Measurements from ENCODE around the gene STX8. TPM values are rescaled to one million over a fixed set of nuclear protein-coding genes. Genes with fewer than 3 reads are reported as not detected.
"Not testable (repeated sequence)": the region's sequence is repeated elsewhere in the genome, so short reads cannot be mapped to it uniquely, and the experiment has no call there.

Gene STX8
- total and polyA plus RNA-seq, 8 donors = 26.9 to 37.4 (median 32.3) TPM

- FAIRE-seq (peak; percentile 13), ATAC-seq (peak in 1 of 4 donors; percentile 53), DNase-seq (no peak)
- H3K27ac ChIP-seq = no peak overlapping the region
- TF ChIP-seq, protein P1, sequence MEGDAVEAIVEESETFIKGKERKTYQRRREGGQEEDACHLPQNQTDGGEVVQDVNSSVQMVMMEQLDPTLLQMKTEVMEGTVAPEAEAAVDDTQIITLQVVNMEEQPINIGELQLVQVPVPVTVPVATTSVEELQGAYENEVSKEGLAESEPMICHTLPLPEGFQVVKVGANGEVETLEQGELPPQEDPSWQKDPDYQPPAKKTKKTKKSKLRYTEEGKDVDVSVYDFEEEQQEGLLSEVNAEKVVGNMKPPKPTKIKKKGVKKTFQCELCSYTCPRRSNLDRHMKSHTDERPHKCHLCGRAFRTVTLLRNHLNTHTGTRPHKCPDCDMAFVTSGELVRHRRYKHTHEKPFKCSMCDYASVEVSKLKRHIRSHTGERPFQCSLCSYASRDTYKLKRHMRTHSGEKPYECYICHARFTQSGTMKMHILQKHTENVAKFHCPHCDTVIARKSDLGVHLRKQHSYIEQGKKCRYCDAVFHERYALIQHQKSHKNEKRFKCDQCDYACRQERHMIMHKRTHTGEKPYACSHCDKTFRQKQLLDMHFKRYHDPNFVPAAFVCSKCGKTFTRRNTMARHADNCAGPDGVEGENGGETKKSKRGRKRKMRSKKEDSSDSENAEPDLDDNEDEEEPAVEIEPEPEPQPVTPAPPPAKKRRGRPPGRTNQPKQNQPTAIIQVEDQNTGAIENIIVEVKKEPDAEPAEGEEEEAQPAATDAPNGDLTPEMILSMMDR (IDR thresholded peaks at IDR 0.05) = no peak
- H3K4me1 ChIP-seq = peaks cover 0 to 8% (median 4%) of the 10 kb centered on the region in 3 donors
- no peaks in the 10 kb centered on the region for H3K27me3 ChIP-seq
- H3K36me3 ChIP-seq = no peaks in the 10 kb centered on the region
- WGBS, 2 donors = 78 to 92% methylated on average over 1 of the region's 1 CpG
- no peak overlapping the region for H3K4me3 ChIP-seq
- intact Hi-C loops (cut with DNase I) = no loop called here
- no peaks in the 10 kb centered on the region for H3K9me3 ChIP-seq
These were observed 123.7 kb downstream of the STX8 start for GRCh38 chr17:9451934-9452333.

- ATAC-seq; H3K4me1 ChIP-seq; H3K9me3 ChIP-seq; H3K27me3 ChIP-seq; H3K4me3 ChIP-seq; H3K36me3 ChIP-seq; H3K27ac ChIP-seq; DNase-seq; intact Hi-C loops (cut with DNase I); FAIRE-seq: not testable (repeated sequence)
- WGBS, 2 donors = 93 to 95% methylated on average over 6 of the region's 6 CpGs
These were observed 128.3 kb downstream of the STX8 start for GRCh38 chr17:9447298-9447697.

- TF ChIP-seq, protein P1 (IDR thresholded peaks at IDR 0.05) = no peak
- Histone ChIP-seq H3K9me3 (no peaks in the 10 kb centered on the region), H3K36me3 (no peaks in the 10 kb centered on the region), H3K27ac (no peak overlapping the region), H3K4me3 (no peak overlapping the region), H3K27me3 (no peaks in the 10 kb centered on the region), H3K4me1 (peaks cover 0 to under 1% (median 0%) of the 10 kb centered on the region in 3 donors)
- DNase-seq (no peak), FAIRE-seq (no peak), ATAC-seq (no peak)
- 82 to 84% methylated on average over 4 of the region's 4 CpGs for WGBS, 2 donors
- intact Hi-C loops (cut with DNase I) = no loop called here
These were observed 129.1 kb downstream of the STX8 start for GRCh38 chr17:9446528-9446927.

DNA sequence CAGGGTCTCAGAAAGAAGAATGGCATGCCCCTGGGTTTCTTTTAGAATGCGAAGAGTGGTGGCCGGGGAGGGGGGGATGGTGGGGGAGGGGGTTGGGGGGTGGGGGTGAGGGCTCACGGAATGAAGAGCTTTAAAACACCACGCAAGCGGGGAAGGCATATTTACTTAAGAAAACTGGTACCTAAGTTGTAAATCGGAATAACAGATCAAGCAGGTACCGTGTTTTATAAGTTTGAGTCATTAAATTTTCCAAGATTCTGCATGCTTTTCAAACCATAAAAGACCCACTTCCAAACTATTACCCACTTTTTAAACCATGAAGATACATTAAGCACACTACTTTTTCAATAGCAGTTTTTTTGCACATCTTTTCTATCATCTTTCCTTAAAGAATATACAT, 130.2 kb downstream of the STX8 start:
- H3K9me3 ChIP-seq = no peaks in the 10 kb centered on the region
- 83 to 95% methylated on average over 6 to 7 of the region's 7 CpGs for WGBS, 2 donors
- DNase-seq (no peak), ATAC-seq (no peak), FAIRE-seq (no peak)
- no peak overlapping the region for H3K4me3 ChIP-seq
- TF ChIP-seq, protein P1 (IDR thresholded peaks at IDR 0.05) = no peak
- H3K36me3 ChIP-seq = no peaks in the 10 kb centered on the region
- H3K27me3 ChIP-seq = no peaks in the 10 kb centered on the region
- intact Hi-C loops (cut with DNase I) = no loop called here
- H3K27ac ChIP-seq = no peak overlapping the region
- H3K4me1 ChIP-seq = no peaks in the 10 kb centered on the region

DNA sequence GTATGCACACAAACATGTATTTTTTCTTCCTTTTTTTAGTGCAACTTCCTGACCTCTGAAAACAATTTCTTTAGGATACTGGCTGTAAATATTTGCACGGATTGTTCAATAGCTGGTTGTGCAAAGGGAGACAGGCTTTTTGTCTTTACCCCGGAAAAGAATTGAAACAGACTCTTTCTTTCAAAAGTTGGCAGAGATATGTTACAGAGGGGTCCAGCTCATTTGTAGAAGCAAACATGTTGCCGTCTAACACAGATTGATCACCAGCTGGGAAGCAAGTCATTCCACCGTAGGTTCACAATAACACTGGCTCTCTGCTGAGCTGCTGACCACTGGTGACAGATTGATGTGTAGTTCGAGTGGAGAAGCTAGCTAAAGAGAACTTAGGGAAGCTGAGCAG, 130.9 kb downstream of the STX8 start:
- TF ChIP-seq, protein P1 (IDR thresholded peaks at IDR 0.05) = no peak
- WGBS, 2 donors = 66 to 68% methylated on average over 5 of the region's 5 CpGs
- intact Hi-C loops (cut with DNase I) = no loop called here
- no peaks in the 10 kb centered on the region for H3K4me1 ChIP-seq
- FAIRE-seq (no peak), DNase-seq (no peak), ATAC-seq (no peak)
- no peaks in the 10 kb centered on the region for H3K9me3 ChIP-seq
- H3K27me3 ChIP-seq = no peaks in the 10 kb centered on the region
- H3K27ac ChIP-seq = no peak overlapping the region
- H3K36me3 ChIP-seq = no peaks in the 10 kb centered on the region
- no peak overlapping the region for H3K4me3 ChIP-seq
